Measurements from ENCODE around the gene PIP4K2B. TPM values are rescaled to one million over a fixed set of nuclear protein-coding genes. Genes with fewer than 3 reads are reported as not detected.

Gene PIP4K2B
- total RNA-seq, 2 donors from 2014 or later: 20.2 to 30.3 TPM

DNA sequence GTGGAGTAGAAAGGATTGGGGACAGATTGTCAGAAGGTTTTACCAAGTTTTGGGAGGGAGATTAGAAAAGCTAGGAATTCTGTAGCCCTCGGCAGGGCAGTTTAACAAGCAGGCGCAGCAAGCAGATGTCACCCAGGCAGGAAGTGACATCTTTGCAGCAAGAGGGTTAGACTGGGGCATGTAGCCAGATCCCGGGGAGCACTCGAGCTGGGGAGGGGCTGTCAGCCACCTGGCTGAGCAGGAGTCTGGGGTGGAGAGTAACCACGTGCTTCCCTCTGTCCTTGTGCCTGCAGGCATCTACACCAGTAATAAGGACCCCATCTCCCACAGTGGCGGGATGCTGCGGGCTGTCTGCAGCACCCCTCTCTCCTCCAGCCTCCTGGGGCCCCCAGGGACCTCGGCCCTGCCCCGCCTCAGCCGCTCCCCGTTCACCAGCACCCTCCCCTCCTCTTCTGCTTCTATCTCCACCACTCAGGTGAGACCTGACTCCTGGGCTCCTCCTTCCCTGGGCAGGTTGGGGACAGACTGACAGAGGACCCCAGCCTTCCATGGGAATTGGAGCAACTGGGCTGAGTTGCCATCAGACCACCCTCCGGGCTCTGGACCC is 82.1 kb downstream of the PIP4K2B start:
- no peak overlapping the region for H3K27ac ChIP-seq
- no peaks in the 10 kb centered on the region for H3K27me3 ChIP-seq
- 86 to 87% methylated on average over 11 to 12 of the region's 12 CpGs for WGBS, 2 donors
- H3K36me3 ChIP-seq (replicated peaks in 1 of 2; ENCODE audit: insufficient read depth in 1 of 2, low read depth in 2 of 2): peaks cover 0 to 16% of the 10 kb centered on the region in 2 donors
- no peak overlapping the region for H3K4me3 ChIP-seq
- ATAC-seq: no peak
- intact Hi-C loops (cut with DNase I): no loop called here
- peaks cover 14% of the 10 kb centered on the region for H3K4me1 ChIP-seq
- no peak for DNase-seq
- H3K9me3 ChIP-seq: no peaks in the 10 kb centered on the region
- TF ChIP-seq CTCF (IDR thresholded peaks at IDR 0.05) (no peak), POLR2A (IDR thresholded peaks at IDR 0.05) (no peak)

- H3K4me1 ChIP-seq: peaks cover 22% of the 10 kb centered on the region
- H3K27ac ChIP-seq: no peak overlapping the region
- H3K36me3 ChIP-seq (replicated peaks in 1 of 2; ENCODE audit: insufficient read depth in 1 of 2, low read depth in 2 of 2): peaks cover 0 to 18% of the 10 kb centered on the region in 2 donors
- intact Hi-C loops (cut with DNase I): no loop called here
- DNase-seq (no peak), ATAC-seq (no peak)
- WGBS, 2 donors: 82 to 92% methylated on average over 4 to 18 of the region's 18 CpGs
- H3K9me3 ChIP-seq: no peaks in the 10 kb centered on the region
- no peak for TF ChIP-seq CTCF (IDR thresholded peaks at IDR 0.05)
- H3K4me3 ChIP-seq: no peak overlapping the region
- H3K27me3 ChIP-seq: no peaks in the 10 kb centered on the region
Observed at GRCh38 chr17:38716368-38717005, 82.9 kb downstream of the PIP4K2B start.

Small RNA genes lying within 50 kb of the gene (microRNA-seq; reads per million reads assigned to microRNA genes)
- gene MIR4726 (ENCODE audit: borderline number of aligned reads in 2 of 2, borderline replicate concordance in 2 of 2) (0 reads per million in 2 donors), gene MIR4727 (ENCODE audit: borderline number of aligned reads in 2 of 2, borderline replicate concordance in 2 of 2) (0.45 to 1.9 reads per million in 2 donors)

Small RNA genes lying within 50 kb of the gene (small RNA-seq; reads per million reads assigned to genes)
- gene MIR4726 (not detected), gene MIR4727 (not detected), gene RNA5SP440 (1.9 reads per million, percentile 67 among the genes with 10 or more reads in this experiment), gene RNU6-866P (not detected)

Other genes starting within 250 kb of the PIP4K2B start
- 10 to 100 TPM; 11.2 to 19.8 TPM for gene SRCIN1, start 193.6 kb downstream of the PIP4K2B start, total RNA-seq
- 10 to 100 TPM in 1 of 2 donors, 1 to 10 TPM in 1; 3.9 to 11.2 TPM for gene EPOP, start 124.6 kb downstream of the PIP4K2B start, total RNA-seq
- 100 to 1,000 TPM in 1 of 2 donors, 10 to 100 TPM in 1; 90.8 to 121 TPM for gene MLLT6, start 94.3 kb downstream of the PIP4K2B start, total RNA-seq
- gene CISD3, start 69.2 kb downstream of the PIP4K2B start, total RNA-seq: 10 to 100 TPM; 11.2 TPM
- gene PCGF2, start 51.2 kb downstream of the PIP4K2B start, total RNA-seq: 1 to 10 TPM; 5.9 to 9.3 TPM
- 10 to 100 TPM; 68.2 to 99.2 TPM for gene PSMB3, start 46.8 kb downstream of the PIP4K2B start, total RNA-seq
- gene CWC25, start 25.8 kb upstream of the PIP4K2B start, total RNA-seq: 10 to 100 TPM; 15.0 to 39.2 TPM
- gene RPL23, start 54.2 kb upstream of the PIP4K2B start, total RNA-seq: 100 to 1,000 TPM; 693 to 755 TPM
- 10 to 100 TPM; 70.3 to 76.1 TPM for gene LASP1, start 70.5 kb upstream of the PIP4K2B start, total RNA-seq
- not detected for gene FBXO47, start 167.8 kb upstream of the PIP4K2B start, total RNA-seq

All from body of pancreas (tissue), 4 donors.